ENCODE measurements around the gene TADA2B. TPM values are rescaled to one million over a fixed set of nuclear protein-coding genes. Genes with fewer than 3 reads are reported as not detected.

TADA2B gene
- total RNA-seq, 5 donors from 2014 or later (not counting 1 experiment from before 2014, with no cell fraction given), result 36.6 to 44.8 (median 42.3) TPM

GRCh38 chr4:7041801-7042502 is 1.2 kb upstream of the TADA2B start:
- Mint-ChIP-seq H3K4me3 (peak overlapping the region; percentile 76 to 91 (median 88)), H3K4me1 (peaks cover 40 to 52% (median 43%) of the 10 kb centered on the region in 3 donors), H3K27ac (peak overlapping the region; percentile 64 to 65), H3K27me3 (no peaks in the 10 kb centered on the region), H3K36me3 (peaks cover 6% of the 10 kb centered on the region), H3K9me3 (no peaks in the 10 kb centered on the region)
- H3K4me1 ChIP-seq (ENCODE audit: control insufficient read depth in 1 of 2, extremely low read depth in 1 of 2, insufficient read depth in 2 of 2, low read length in 2 of 2), result peaks cover 16 to 45% of the 10 kb centered on the region in 2 experiments
- ATAC-seq (replicated peaks in 1 of 4) (no peak), DNase-seq (peak in 5 of 35 experiments; percentile 3 to 21 (median 11))
- H3K9me3 ChIP-seq, result no peaks in the 10 kb centered on the region
- WGBS (ENCODE audit: insufficient coverage), result 46% methylated on average over 40 of the region's 42 CpGs
- ChIA-PET POLR2A (interaction anchor here (0.7 to 2.6 kb wide), 3 partner anchors 26 to 325 kb away, joined by 3 to 10 read pairs (median 4); partner anchors contain the start of gene GRPEL1 (in 1 of the 2)), CTCF (interaction anchor here in 1 of 2 donors (1.9 to 4.4 kb wide), 2 partner anchors 27 to 55 kb away, joined by 6 to 69 read pairs; partner anchors contain the start of gene GRPEL1)
- no peak overlapping the region for H3K27ac ChIP-seq (ENCODE audit: low read length)
- H3K27me3 ChIP-seq (replicated peaks in 1 of 2; ENCODE audit: control insufficient read depth in 2 of 2, extremely low read depth in 1 of 2, insufficient read depth in 2 of 2, low read length in 1 of 2), result no peaks in the 10 kb centered on the region
- peak overlapping the region; percentile 70 to 81 for H3K4me3 ChIP-seq (ENCODE audit: control insufficient read depth in 1 of 2, extremely low read depth in 1 of 2, low read length in 1 of 2)
- H3K36me3 ChIP-seq (ENCODE audit: control insufficient read depth in 2 of 2, extremely low read depth in 1 of 2, insufficient read depth in 1 of 2, low read length in 1 of 2), result peaks cover 0 to 6% of the 10 kb centered on the region in 2 donors

GRCh38 chr4:7042503-7043283 is 479 bp upstream of the TADA2B start:
- ATAC-seq (replicated peaks in 1 of 4), result peak; percentile 79 to 82 (median 81)
- Histone ChIP-seq H3K27ac (ENCODE audit: low read length) (peak overlapping the region; percentile 24), H3K4me1 (ENCODE audit: control insufficient read depth in 1 of 2, extremely low read depth in 1 of 2, insufficient read depth in 2 of 2, low read length in 2 of 2) (peaks cover 16 to 52% of the 10 kb centered on the region in 2 experiments), H3K9me3 (no peaks in the 10 kb centered on the region), H3K4me3 (ENCODE audit: control insufficient read depth in 1 of 2, extremely low read depth in 1 of 2, low read length in 1 of 2) (peak overlapping the region; percentile 70 to 81), H3K27me3 (replicated peaks in 1 of 2; ENCODE audit: control insufficient read depth in 2 of 2, extremely low read depth in 1 of 2, insufficient read depth in 2 of 2, low read length in 1 of 2) (no peaks in the 10 kb centered on the region), H3K36me3 (ENCODE audit: control insufficient read depth in 2 of 2, extremely low read depth in 1 of 2, insufficient read depth in 1 of 2, low read length in 1 of 2) (peaks cover 0 to 6% of the 10 kb centered on the region in 2 donors)
- H3K36me3 Mint-ChIP-seq, result peaks cover 6% of the 10 kb centered on the region
- H3K4me3 Mint-ChIP-seq, result peak overlapping the region; percentile 88 to 92 (median 91)
- no peaks in the 10 kb centered on the region for H3K9me3 Mint-ChIP-seq
- ChIA-PET POLR2A (interaction anchor here (0.6 to 2.6 kb wide), 6 partner anchors 24 to 242 kb away, joined by 3 to 10 read pairs (median 4); partner anchors contain the start of gene GRPEL1 (in 1 of the 2)), CTCF (interaction anchor here (0.6 to 4.4 kb wide), 6 partner anchors 26 to 368 kb away, joined by 3 to 69 read pairs (median 5); partner anchors contain the start of gene GRPEL1 (in 1 of the 2))
- peak; percentile 66 to 93 (median 78) for DNase-seq
- no peaks in the 10 kb centered on the region for H3K27me3 Mint-ChIP-seq
- H3K4me1 Mint-ChIP-seq, result peaks cover 47 to 53% (median 51%) of the 10 kb centered on the region in 3 donors
- H3K27ac Mint-ChIP-seq, result peak overlapping the region; percentile 80 to 85
- under 1% methylated on average over 90 of the region's 90 CpGs for WGBS (ENCODE audit: insufficient coverage)

- peak overlapping the region; percentile 76 for H3K27ac Mint-ChIP-seq
- Histone ChIP-seq H3K27me3 (replicated peaks in 1 of 2; ENCODE audit: control insufficient read depth in 2 of 2, extremely low read depth in 1 of 2, insufficient read depth in 2 of 2, low read length in 1 of 2) (no peaks in the 10 kb centered on the region), H3K27ac (ENCODE audit: low read length) (peak overlapping the region; percentile 52), H3K4me3 (ENCODE audit: control insufficient read depth in 1 of 2, extremely low read depth in 1 of 2, low read length in 1 of 2) (peak overlapping the region; percentile 72 to 77), H3K4me1 (ENCODE audit: control insufficient read depth in 1 of 2, extremely low read depth in 1 of 2, insufficient read depth in 2 of 2, low read length in 2 of 2) (peaks cover 16 to 58% of the 10 kb centered on the region in 2 experiments), H3K9me3 (no peaks in the 10 kb centered on the region), H3K36me3 (ENCODE audit: control insufficient read depth in 2 of 2, extremely low read depth in 1 of 2, insufficient read depth in 1 of 2, low read length in 1 of 2) (peaks cover 0 to 14% of the 10 kb centered on the region in 2 donors)
- no peaks in the 10 kb centered on the region for H3K9me3 Mint-ChIP-seq
- H3K36me3 Mint-ChIP-seq, result peaks cover 10% of the 10 kb centered on the region
- ATAC-seq (replicated peaks in 1 of 4) (no peak), DNase-seq (no peak)
- POLR2A ChIA-PET, result interaction anchor here (1.6 to 2.6 kb wide), 2 partner anchors 23 kb away, joined by 6 to 10 read pairs; partner anchors contain the start of gene GRPEL1 (in 1 of the 2)
- 24% methylated on average over 21 of the region's 29 CpGs for WGBS (ENCODE audit: insufficient coverage)
- H3K4me3 Mint-ChIP-seq, result peak overlapping the region; percentile 85 to 91 (median 91)
- H3K4me1 Mint-ChIP-seq, result peaks cover 56 to 59% (median 59%) of the 10 kb centered on the region in 3 donors
- CTCF ChIA-PET, result interaction anchor here (0.7 to 4.4 kb wide), 5 partner anchors 24 to 345 kb away, joined by 3 to 69 read pairs (median 6); partner anchors contain the start of gene GRPEL1 (in 2 of the 2)
- H3K27me3 Mint-ChIP-seq, result no peaks in the 10 kb centered on the region
Observed at GRCh38 chr4:7044137-7044930, 1.2 kb downstream of the TADA2B start.

GRCh38 chr4:7045553-7045952 is 2.4 kb downstream of the TADA2B start:
- no peaks in the 10 kb centered on the region for H3K27me3 ChIP-seq (replicated peaks in 1 of 2; ENCODE audit: control insufficient read depth in 2 of 2, extremely low read depth in 1 of 2, insufficient read depth in 2 of 2, low read length in 1 of 2)
- no peak overlapping the region for H3K4me3 ChIP-seq (ENCODE audit: control insufficient read depth in 1 of 2, extremely low read depth in 1 of 2, low read length in 1 of 2)
- H3K9me3 ChIP-seq, result no peaks in the 10 kb centered on the region
- ATAC-seq (replicated peaks in 1 of 4), result no peak
- peaks cover 0 to 21% of the 10 kb centered on the region in 2 donors for H3K36me3 ChIP-seq (ENCODE audit: control insufficient read depth in 2 of 2, extremely low read depth in 1 of 2, insufficient read depth in 1 of 2, low read length in 1 of 2)
- WGBS (ENCODE audit: insufficient coverage), result 88% methylated on average over 7 of the region's 8 CpGs
- ChIA-PET POLR2A (interaction anchor here in 1 of 2 donors (0.5 kb wide), 1 partner anchor 10 kb away, joined by 4 read pairs; no protein-coding TSS in a partner anchor), CTCF (interaction anchor here (1.2 to 1.4 kb wide), 2 partner anchors 23 to 24 kb away, joined by 5 to 6 read pairs; partner anchors contain the start of gene GRPEL1 (in 1 of the 2))
- Mint-ChIP-seq H3K27me3 (no peaks in the 10 kb centered on the region), H3K36me3 (peaks cover 10% of the 10 kb centered on the region), H3K9me3 (no peaks in the 10 kb centered on the region), H3K27ac (peak overlapping the region in 1 of 2 donors; percentile 65), H3K4me1 (peaks cover 64 to 68% (median 64%) of the 10 kb centered on the region in 3 donors), H3K4me3 (peak overlapping the region; percentile 85 to 91 (median 91))
- no peak for DNase-seq
- H3K4me1 ChIP-seq (ENCODE audit: control insufficient read depth in 1 of 2, extremely low read depth in 1 of 2, insufficient read depth in 2 of 2, low read length in 2 of 2), result peaks cover 16 to 69% of the 10 kb centered on the region in 2 experiments
- H3K27ac ChIP-seq (ENCODE audit: low read length), result no peak overlapping the region

GRCh38 chr4:7045961-7046921 is 3.1 kb downstream of the TADA2B start:
- Histone ChIP-seq H3K27me3 (replicated peaks in 1 of 2; ENCODE audit: control insufficient read depth in 2 of 2, extremely low read depth in 1 of 2, insufficient read depth in 2 of 2, low read length in 1 of 2) (no peaks in the 10 kb centered on the region), H3K4me1 (ENCODE audit: control insufficient read depth in 1 of 2, extremely low read depth in 1 of 2, insufficient read depth in 2 of 2, low read length in 2 of 2) (peaks cover 16 to 76% of the 10 kb centered on the region in 2 experiments), H3K4me3 (ENCODE audit: control insufficient read depth in 1 of 2, extremely low read depth in 1 of 2, low read length in 1 of 2) (peak overlapping the region in 1 of 2 donors; percentile 5), H3K27ac (ENCODE audit: low read length) (no peak overlapping the region), H3K36me3 (ENCODE audit: control insufficient read depth in 2 of 2, extremely low read depth in 1 of 2, insufficient read depth in 1 of 2, low read length in 1 of 2) (peaks cover 0 to 23% of the 10 kb centered on the region in 2 donors), H3K9me3 (no peaks in the 10 kb centered on the region)
- H3K27me3 Mint-ChIP-seq, result no peaks in the 10 kb centered on the region
- ATAC-seq (replicated peaks in 1 of 4) (no peak), DNase-seq (no peak)
- peak overlapping the region; percentile 85 to 91 (median 91) for H3K4me3 Mint-ChIP-seq
- H3K36me3 Mint-ChIP-seq, result peaks cover 10% of the 10 kb centered on the region
- WGBS (ENCODE audit: insufficient coverage), result 77% methylated on average over 16 of the region's 23 CpGs
- POLR2A ChIA-PET, result interaction anchor here in 1 of 2 donors (0.6 kb wide), 1 partner anchor 21 kb away, joined by 4 read pairs; no protein-coding TSS in a partner anchor
- CTCF ChIA-PET, result interaction anchor here (1.2 to 1.4 kb wide), 2 partner anchors 23 kb away, joined by 5 to 6 read pairs; partner anchors contain the start of gene GRPEL1 (in 1 of the 2)
- H3K9me3 Mint-ChIP-seq, result no peaks in the 10 kb centered on the region
- H3K4me1 Mint-ChIP-seq, result peaks cover 64 to 71% (median 66%) of the 10 kb centered on the region in 3 donors
- H3K27ac Mint-ChIP-seq, result peak overlapping the region; percentile 31 to 55
